HG02852 (cell line): ENCODE data around the gene SUCLG2.

Experiments
- ATAC-seq: cut with Tn5 transposase; IDR thresholded peaks from one replicate; pipeline ENCODE4 v1.9.1; 2021; ENCODE audit warnings: mild to moderate bottlenecking, moderate library complexity; ENCODE audit not compliant: unreplicated experiment

The SUCLG2 gene

DNA sequence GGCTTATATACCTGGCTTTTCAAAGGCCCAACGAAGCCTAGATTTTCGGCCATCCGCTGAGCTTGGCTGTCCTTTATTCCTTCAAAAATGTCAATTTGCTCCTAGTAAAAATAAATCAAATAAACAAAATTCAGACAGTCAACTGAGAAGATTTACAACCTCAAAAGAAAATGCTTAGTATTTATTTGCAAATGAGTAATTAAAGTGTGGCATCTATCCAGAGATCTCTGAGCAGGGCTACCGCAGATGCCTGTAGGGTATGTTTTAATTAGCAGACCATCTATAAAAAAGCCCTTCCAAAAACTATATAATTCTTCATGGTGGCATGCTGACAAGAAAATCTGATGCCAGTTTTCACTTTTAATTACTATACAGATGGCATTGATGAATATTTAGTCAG is 136.2 kb downstream of the SUCLG2 start:
- ATAC-seq: no peak

DNA sequence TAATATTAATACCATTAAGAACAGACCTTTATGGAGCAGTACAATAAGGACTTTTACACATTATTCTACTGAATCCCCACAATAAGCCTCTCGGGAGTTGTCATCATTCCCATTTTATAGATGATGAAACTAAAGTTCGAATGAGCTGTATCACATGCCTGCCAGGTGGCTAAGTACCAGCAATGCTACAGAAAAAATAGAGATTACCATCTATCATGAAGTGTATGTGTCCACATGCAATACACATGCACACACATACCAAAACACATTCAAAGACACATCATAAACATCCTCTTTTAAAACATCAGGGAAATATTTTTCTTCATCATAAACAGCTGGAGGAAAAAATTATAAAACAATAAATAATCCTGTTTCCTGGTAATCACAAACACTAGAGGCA is 136.6 kb downstream of the SUCLG2 start:
- no peak for ATAC-seq

DNA sequence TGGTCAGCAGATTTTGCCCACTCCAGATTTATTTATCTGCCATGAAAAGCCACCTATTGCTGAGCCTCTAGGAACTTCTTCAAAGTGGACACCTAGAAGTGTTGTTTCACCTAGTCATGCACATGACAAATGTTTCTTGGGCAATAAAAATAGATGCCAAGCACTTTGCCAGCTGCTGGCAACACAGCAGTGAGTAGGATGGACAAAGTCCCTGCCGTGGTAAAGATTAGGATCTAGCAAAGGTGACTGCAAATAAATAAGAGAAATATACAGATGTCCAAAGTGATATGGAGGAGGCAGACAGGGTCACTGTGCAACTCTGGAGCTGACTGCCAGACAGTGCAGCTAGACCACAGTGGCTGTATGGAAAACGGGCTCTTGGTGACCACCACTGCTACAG is 137.9 kb downstream of the SUCLG2 start:
- ATAC-seq: no peak

DNA sequence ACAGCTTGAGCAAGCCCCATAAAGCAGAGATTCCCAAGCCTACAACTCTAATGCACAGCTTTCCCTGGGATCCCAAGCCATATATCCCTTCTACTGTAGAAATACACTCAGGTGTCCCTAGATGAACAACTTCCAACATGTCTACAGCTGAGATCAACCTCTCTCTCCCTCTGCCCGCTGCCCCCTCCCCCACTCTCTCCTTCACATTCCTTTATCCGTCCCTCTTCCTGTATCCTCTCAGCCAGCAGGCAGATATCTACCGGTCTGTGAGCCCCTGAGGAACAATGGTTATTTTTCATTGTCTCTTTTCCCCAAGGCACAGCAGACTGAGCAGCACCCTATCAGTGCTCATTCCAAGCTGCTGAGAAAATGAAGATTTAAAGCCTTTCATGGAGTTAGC is 138.6 kb downstream of the SUCLG2 start:
- ATAC-seq: no peak

DNA sequence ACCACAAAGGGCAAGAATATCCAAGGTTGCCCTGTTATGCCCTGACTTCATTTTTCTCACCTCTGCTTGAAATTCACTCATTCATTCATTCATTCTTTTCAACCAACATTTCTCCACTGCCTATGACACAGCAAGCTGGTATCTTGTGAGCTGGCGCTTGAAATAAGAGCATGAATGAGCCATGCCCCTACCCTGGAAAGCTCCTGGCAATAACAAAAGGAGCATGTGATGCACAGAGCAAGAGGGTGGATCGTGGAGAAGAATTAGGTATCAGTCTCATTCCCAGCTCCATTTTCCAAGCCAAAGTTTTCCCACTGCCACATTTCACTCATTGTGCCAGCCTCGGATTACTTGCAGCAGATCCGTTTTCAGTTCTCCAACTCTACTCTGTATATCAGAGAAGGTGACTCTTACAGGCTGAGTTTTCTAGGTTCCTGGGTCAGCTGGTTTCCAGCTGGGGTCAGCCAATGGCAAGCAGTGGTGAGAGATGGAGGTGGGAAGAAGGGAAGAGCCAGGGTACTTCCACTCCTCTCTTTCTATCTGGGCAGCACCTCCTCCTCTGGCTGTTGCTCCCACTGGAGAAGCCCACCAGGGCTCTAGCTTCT is 144.8 kb downstream of the SUCLG2 start:
- ATAC-seq: no peak

DNA sequence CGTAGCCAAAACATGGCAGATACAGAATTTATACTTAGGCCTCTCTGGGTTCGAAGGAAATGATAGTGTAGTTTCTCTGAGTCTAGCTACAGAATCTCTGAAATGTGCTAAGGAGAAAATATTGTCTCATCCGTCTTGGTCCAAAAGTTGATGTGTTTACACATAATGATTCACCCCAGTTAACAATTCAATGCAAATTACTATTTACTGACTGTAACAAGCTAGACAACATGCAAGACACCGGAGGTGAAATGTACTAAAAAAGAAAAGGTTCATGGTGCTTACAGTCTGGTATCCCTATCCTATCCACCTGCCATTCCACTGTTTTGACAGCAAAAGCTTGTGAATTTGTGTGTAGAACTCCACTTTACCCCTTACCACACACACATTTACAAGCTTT is 146.8 kb downstream of the SUCLG2 start:
- no peak for ATAC-seq

DNA sequence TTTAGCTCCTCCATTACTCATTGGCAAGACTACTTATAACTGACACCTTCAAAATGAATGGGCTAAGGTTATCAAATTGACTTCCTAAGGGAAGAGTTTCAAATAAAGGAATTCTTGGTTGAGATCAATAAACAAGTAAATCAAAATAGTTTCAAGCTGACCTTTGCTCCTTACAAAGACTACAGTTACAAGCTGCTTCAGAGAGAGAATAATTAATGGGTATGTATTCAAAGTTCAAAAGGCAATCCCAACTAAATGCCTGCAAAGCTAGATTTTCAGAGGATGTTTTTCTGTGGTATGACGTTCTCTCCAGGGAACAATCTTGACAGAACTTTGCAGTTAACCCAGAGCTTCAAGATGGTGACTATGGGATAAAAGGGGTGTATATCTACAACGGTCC is 153.7 kb downstream of the SUCLG2 start:
- ATAC-seq: no peak

DNA sequence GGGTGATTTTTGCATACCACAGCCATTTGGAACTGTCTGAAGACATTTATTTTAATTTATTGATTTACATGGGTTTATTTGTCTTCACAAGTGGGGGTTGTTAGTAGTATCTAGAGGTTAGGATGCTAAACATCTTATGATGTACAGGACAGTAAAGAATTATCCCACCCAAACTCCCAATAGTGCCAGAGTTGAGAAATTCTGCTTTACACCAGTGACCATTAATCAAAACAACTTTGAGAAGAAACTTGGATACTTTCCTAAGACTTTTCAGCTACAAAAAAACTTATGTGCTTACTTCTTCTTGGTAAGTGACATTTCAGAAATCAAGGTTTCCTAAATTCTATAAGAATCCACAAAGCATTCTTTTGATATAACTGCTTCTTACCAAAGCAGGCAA is 156.7 kb downstream of the SUCLG2 start:
- no peak for ATAC-seq

DNA sequence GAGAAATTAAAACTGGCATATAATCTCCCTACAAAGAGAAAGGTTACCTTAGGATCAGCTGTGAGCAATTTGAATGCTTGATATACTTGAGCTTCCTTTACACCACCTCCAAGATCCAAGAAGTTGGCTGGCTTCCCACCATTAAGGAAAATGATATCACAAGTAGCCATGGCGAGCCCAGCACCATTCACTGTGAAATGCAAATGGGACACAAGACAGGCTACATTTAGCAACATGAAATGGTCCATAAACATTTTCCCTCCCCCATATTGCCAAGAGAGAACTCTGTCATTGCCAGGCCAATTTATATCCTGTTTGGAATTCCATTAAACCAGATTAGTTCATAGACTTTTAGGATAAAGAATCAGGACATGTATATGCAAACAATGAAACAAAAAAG is 158.7 kb downstream of the SUCLG2 start:
- no peak for ATAC-seq

DNA sequence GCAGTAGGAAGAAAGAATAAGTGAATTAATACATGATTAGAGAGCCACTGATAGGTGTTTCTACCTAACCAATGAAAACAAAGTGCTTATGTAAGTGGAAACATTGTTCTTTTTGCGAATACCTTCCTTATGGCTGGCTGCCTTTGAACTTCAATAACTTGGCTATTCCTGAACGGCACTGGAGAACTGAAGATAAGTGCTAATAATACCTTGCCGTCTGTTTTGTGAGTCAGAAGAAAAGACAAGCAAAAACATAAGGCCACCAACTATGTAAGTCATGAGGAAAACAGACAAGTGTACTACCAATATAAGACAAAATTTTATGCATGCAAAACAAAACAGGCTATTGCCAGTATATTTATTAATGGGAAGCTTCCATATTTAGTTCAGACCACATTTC is 160.6 kb downstream of the SUCLG2 start:
- no peak for ATAC-seq

DNA sequence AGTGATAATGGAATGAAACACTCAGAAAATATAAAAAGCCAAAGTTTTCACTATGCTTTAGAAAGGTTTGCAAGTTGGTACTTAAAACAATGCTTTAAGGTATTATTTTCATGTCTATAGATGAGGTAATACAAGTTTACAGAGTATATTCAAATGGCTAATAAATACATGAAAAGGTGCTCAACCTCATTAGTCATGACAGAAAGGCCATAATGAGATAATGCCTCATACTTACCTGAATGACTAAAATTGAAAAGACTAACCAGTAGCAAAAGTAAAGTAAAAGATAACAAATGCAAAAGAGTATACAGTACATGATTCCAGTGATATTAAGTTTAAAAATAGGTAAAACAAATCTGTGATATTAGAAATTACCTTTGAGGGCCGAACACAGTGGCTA is 163.8 kb downstream of the SUCLG2 start:
- ATAC-seq: no peak

DNA sequence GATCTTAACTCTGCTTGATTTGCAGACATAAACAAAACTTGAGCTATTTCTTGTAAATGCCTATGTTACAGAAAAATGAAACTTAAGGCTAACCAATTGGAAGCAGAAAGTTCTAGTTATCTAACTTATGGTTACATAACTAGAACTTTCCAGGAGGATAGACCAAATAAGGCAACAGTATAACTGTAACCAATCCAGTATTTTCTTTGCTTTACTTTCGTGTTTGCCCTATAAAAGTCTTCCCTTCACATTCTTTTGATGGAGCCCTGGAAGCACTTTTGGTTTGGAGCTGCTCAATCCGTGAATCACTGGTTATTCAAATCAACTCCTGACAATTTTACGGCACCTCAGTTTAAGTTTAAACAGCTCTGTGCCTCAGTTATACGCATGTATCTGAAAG is 164.6 kb downstream of the SUCLG2 start:
- ATAC-seq: no peak

DNA sequence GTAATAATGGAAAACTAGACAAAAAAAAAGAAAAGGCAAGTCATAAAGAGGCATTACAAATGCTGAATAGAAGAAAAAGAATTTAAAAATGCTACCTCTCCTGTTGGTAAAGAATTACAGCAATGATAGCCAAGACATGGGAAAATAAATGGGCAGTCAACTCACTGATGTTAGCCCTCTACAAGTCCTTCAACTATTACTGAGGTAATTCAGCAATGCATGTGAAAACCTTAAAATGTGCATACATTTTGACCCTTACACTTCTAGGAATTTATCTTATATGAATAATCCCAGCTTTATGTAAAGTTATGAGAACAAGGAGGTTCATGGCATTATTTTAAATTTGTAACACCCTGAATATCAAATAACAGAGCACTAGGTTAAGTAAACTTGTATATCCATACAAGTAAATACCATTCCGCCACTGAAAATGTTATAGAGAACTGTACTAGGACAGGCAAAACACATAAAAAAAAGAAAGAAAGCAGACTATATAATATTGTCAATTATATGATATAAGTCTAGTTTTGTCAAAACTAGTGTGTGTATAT is 166.8 kb downstream of the SUCLG2 start:
- no peak for ATAC-seq

DNA sequence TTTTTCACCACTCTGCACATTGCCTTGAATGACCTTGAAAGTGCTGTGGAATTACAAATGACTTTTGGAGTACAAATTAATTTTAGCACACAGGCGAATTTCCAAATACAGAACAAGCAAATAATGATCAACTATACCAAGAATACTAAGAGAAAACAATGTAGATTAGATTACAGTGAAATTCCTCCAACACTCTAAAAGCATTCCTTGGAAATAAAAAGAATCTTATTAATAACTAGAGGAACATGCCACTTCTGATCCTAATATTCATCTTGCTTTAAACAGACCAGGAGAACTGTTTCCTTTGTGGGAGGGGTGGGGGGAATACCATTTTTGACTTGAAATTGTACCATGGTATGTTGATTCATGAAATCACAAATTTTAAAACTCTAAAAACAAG is 167.5 kb downstream of the SUCLG2 start:
- ATAC-seq: no peak

DNA sequence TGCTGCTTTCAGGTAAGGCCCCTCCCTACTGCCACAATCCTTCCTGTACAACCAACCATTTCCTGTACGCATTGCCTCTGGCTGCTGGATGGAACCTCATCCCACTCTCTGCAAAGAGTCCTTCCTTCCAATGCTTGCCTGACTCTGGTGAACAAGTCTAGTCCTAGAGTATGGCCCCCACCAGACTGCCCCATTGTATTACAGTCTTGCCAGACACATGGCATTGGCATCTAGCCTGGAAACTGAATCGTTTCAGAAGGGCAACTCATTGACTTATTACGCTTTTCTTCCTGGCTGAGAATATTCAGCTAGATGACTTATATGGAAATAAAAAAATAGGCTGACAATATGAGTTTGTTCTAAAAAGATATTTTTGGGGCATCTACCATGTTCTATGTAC is 170.3 kb downstream of the SUCLG2 start:
- no peak for ATAC-seq

DNA sequence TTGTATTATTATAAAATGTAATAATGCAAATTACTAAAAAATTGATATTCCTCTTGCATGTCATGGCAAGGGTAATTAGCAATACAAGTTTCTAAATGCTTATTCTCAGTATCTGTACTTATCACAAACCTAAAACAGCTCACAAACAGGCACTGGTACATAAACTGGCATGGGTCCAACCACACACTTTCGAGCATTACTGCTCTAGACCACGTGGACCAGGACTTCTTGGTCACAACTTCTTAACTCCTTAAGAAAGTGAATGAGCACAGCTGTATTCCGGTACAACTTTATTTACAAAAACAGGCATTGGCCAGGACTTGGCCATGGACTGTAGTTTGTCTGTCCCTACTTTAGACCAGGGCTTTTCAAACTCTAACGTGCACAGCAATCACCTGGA is 173.3 kb downstream of the SUCLG2 start:
- no peak for ATAC-seq

DNA sequence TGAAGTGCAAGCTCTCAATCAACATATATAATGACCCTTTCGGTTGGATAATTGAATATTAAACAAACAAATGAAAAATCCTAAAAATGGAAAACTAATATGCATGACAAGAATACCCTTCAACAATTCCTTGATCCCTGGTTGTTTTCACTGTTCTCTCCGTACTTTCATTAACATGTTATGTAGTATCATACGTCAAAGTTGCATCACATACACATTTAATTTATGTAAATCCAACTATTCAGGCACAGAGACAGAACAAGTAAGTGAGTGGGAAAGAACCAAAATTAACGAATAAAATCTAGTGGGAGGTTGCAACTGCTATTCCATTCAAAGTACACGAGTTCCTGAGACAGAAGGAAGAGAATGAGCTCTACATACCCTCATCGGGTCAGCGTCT is 176.0 kb downstream of the SUCLG2 start:
- no peak for ATAC-seq

DNA sequence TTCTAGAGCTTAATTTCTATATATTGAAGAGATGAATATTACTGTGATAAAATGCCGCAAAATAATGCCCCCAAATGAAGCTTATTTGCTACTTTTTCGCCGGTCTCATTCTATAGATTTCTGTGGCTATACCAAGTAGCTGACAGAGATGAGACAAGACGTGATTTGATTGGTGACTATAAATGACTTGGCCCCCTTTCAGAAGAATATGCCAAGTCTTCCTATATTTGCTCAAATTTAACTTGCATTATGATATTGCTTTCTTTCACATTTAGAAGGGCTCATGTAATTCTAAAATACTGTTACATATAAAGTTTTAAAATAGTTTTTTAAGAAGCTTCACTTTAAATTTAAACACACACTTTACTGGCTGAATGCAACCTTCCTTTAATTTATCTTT is 180.1 kb downstream of the SUCLG2 start:
- no peak for ATAC-seq

DNA sequence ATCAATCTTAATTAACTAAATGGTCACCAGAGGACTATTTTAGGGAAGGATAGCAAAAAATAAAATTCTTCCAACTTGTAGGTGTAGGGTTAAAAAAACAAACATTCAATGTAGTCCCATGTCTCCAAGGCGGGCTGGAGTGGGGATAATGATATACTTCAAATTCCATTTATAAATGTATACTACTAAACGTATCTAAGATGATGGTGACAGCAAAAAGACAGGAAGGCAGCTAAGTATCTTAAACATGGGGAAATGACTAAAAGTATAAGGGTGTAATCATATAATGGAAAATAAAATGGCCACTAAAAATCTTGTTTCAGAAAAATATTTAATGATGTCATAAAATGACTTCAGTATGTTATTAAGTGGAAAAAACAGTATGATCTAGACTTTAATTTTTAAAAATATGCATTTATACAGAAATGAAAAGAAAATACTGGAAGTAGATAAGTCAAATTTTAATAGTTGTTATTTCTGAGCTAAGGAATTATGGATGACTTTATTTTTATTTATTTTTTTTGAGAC is 181.7 kb downstream of the SUCLG2 start:
- no peak for ATAC-seq

DNA sequence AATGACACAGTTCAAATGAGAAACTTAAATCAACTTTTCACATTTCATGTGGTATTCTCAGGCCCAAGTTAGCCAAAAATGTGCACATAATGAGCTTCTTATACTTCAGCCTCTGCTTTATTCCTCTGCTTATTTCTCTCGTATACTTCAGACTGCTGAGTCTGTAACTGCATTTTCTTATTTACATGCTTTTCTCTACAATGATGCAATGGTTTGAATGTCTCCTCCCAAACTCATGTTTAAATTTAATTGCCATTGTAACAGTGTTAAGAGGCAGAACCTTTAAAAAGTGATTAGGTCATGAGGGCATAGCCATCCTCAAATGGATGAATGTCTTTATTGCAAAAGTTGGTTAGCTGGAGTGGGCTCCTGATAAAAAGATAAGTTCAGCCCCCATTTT is 184.2 kb downstream of the SUCLG2 start:
- ATAC-seq: no peak

DNA sequence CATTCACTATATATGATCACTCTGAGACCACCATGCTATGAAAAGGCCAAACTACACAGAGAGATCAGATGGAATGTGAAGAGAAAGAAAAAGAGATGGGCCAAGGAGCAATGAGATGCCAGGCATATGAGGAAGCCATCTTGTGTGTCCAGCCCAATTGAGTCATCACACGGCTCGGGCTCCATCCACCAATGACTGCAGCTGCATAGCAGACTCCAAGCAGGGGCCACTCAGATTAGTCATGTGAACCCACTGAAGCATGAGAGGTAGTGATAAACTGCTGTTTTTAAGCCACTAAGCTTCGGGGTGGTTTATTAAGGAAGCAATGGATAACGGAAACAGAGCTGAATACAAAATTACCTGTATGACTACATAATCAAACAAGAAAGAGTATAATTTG is 185.9 kb downstream of the SUCLG2 start:
- ATAC-seq: no peak

DNA sequence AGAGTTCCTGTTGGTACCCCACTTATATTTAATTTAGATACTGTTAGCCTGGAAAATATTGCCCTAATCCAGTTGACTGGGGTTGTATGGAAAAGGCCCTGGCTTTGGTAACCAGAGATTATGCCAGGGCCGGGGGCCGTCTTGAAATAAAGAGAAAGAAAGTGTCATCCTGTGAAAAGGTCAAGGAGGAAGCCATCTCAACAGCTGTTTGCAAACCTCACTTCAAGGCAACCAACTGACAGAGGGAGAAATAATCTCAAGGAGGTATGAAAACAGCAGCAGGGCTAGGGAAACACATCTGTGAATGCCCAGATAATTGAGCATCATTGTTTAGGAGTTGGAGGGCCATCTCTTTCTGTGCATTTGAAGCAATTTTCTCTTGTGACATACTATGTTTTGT is 190.8 kb downstream of the SUCLG2 start:
- no peak for ATAC-seq

DNA sequence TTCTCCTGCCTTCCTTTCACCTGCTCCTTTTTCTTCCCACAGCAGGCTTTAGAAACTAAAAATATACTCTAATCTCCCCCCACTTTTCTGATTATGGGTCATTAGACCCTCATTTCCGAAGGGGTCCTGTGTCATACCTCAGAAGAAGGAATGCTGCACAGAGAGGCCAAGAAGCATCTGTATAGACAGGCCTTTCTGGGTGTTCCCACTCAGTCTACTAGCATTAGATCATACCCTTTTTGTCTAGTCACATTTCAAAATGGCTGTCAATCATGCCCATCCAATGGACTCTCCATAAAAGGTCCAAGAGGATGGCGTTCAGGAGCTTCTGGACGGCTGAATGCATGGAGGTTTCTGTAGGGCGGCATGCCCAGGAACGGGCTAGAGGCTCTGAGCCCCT is 192.2 kb downstream of the SUCLG2 start:
- no peak for ATAC-seq
